ENCODE data around the gene ANKRD18A.

Gene ANKRD18A

DNA sequence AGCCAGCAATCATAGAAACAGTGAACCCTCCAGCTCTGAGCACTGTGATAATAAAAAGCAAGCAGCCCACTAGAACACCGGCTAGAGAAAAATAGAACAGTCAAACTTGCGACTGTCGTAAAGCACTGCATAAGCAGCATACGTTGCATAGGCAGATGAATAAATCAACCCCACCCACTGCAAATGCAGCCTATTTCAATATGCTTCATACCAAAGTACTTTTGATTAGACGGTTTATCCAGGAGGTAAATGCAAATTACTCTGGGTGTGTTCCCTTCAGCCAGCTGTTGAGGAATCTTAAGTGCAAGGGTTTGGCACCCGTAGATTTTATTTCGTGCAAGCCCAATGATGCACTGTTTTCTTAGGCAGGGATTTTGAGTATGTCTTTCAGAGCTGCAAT lies 32.1 kb upstream of the ANKRD18A start (continued):
- TF ChIP-seq, protein P1, sequence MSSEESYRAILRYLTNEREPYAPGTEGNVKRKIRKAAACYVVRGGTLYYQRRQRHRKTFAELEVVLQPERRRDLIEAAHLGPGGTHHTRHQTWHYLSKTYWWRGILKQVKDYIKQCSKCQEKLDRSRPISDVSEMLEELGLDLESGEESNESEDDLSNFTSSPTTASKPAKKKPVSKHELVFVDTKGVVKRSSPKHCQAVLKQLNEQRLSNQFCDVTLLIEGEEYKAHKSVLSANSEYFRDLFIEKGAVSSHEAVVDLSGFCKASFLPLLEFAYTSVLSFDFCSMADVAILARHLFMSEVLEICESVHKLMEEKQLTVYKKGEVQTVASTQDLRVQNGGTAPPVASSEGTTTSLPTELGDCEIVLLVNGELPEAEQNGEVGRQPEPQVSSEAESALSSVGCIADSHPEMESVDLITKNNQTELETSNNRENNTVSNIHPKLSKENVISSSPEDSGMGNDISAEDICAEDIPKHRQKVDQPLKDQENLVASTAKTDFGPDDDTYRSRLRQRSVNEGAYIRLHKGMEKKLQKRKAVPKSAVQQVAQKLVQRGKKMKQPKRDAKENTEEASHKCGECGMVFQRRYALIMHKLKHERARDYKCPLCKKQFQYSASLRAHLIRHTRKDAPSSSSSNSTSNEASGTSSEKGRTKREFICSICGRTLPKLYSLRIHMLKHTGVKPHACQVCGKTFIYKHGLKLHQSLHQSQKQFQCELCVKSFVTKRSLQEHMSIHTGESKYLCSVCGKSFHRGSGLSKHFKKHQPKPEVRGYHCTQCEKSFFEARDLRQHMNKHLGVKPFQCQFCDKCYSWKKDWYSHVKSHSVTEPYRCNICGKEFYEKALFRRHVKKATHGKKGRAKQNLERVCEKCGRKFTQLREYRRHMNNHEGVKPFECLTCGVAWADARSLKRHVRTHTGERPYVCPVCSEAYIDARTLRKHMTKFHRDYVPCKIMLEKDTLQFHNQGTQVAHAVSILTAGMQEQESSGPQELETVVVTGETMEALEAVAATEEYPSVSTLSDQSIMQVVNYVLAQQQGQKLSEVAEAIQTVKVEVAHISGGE (tag by site-specific recombination; conservative IDR thresholded peaks at IDR 0.05; ENCODE audit: low read depth), result no peak
- TF ChIP-seq ZNF2 (tag by site-specific recombination; IDR thresholded peaks at IDR 0.05) (no peak), MYNN (tag by site-specific recombination; IDR thresholded peaks at IDR 0.05; ENCODE audit: borderline replicate concordance) (no peak)

DNA sequence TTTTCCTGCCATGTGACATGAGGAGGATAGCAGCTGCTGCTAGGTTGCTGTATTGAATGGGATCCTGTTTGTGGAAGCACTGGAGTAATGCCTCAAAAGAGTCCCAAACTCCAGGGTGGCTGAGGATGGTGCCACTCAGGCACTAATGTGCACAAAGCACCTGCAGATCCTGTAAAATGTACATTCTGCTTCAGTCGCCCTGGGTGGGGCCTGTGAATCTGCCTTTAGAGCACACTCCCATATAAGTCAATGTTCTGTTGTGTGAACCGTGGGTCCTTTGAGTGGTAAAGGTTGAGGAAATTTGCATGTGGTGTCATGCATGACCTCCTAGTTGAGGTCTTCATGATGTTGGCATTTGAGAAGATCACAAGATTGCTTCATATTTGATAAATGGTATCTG lies 31.6 kb upstream of the ANKRD18A start:
- H3K9me3 ChIP-seq (ENCODE audit: control insufficient read depth, insufficient read depth, low read depth, low read length), result no peaks in the 10 kb centered on the region
- H3K4me1 ChIP-seq (ENCODE audit: control insufficient read depth, insufficient read depth, low read length), result no peaks in the 10 kb centered on the region
- no peak for TF ChIP-seq ZNF747 (tag by site-specific recombination; IDR thresholded peaks at IDR 0.05)
- no peak for TF ChIP-seq ZSCAN23 (tag by site-specific recombination; IDR thresholded peaks at IDR 0.05)
- TF ChIP-seq ZNF701 (tag by site-specific recombination; IDR thresholded peaks at IDR 0.05), result no peak
- TF ChIP-seq ZNF654 (tag by site-specific recombination; IDR thresholded peaks at IDR 0.05; ENCODE audit: low read depth), result no peak
- TF ChIP-seq ZNF623 (tag by site-specific recombination; IDR thresholded peaks at IDR 0.05), result no peak
- TF ChIP-seq BCL11B (tag by site-specific recombination; IDR thresholded peaks at IDR 0.05; ENCODE audit: low read depth), result no peak
- no peak for TF ChIP-seq ZNF157 (tag by site-specific recombination; IDR thresholded peaks at IDR 0.05)
- TF ChIP-seq, protein P2, sequence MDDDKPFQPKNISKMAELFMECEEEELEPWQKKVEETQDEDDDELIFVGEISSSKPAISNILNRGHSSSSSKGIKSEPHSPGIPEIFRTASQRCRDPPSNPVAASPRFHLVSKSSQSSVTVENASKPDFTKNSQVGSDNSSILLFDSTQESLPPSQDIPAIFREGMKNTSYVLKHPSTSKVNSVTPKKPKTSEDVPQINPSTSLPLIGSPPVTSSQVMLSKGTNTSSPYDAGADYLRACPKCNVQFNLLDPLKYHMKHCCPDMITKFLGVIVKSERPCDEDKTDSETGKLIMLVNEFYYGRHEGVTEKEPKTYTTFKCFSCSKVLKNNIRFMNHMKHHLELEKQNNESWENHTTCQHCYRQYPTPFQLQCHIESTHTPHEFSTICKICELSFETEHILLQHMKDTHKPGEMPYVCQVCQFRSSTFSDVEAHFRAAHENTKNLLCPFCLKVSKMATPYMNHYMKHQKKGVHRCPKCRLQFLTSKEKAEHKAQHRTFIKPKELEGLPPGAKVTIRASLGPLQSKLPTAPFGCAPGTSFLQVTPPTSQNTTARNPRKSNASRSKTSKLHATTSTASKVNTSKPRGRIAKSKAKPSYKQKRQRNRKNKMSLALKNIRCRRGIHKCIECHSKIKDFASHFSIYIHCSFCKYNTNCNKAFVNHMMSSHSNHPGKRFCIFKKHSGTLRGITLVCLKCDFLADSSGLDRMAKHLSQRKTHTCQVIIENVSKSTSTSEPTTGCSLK (tag by site-specific recombination; IDR thresholded peaks at IDR 0.05), result no peak
- TF ChIP-seq OSR2 (tag by site-specific recombination; IDR thresholded peaks at IDR 0.05), result no peak
- TF ChIP-seq ZNF624 (tag by site-specific recombination; IDR thresholded peaks at IDR 0.05), result no peak
- no peak for TF ChIP-seq OVOL3 (tag by site-specific recombination; IDR thresholded peaks at IDR 0.05)
- TF ChIP-seq, protein P3, sequence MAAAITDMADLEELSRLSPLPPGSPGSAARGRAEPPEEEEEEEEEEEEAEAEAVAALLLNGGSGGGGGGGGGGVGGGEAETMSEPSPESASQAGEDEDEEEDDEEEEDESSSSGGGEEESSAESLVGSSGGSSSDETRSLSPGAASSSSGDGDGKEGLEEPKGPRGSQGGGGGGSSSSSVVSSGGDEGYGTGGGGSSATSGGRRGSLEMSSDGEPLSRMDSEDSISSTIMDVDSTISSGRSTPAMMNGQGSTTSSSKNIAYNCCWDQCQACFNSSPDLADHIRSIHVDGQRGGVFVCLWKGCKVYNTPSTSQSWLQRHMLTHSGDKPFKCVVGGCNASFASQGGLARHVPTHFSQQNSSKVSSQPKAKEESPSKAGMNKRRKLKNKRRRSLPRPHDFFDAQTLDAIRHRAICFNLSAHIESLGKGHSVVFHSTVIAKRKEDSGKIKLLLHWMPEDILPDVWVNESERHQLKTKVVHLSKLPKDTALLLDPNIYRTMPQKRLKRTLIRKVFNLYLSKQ (tag by site-specific recombination; IDR thresholded peaks at IDR 0.05; ENCODE audit: borderline replicate concordance), result no peak
- TF ChIP-seq, protein P4, sequence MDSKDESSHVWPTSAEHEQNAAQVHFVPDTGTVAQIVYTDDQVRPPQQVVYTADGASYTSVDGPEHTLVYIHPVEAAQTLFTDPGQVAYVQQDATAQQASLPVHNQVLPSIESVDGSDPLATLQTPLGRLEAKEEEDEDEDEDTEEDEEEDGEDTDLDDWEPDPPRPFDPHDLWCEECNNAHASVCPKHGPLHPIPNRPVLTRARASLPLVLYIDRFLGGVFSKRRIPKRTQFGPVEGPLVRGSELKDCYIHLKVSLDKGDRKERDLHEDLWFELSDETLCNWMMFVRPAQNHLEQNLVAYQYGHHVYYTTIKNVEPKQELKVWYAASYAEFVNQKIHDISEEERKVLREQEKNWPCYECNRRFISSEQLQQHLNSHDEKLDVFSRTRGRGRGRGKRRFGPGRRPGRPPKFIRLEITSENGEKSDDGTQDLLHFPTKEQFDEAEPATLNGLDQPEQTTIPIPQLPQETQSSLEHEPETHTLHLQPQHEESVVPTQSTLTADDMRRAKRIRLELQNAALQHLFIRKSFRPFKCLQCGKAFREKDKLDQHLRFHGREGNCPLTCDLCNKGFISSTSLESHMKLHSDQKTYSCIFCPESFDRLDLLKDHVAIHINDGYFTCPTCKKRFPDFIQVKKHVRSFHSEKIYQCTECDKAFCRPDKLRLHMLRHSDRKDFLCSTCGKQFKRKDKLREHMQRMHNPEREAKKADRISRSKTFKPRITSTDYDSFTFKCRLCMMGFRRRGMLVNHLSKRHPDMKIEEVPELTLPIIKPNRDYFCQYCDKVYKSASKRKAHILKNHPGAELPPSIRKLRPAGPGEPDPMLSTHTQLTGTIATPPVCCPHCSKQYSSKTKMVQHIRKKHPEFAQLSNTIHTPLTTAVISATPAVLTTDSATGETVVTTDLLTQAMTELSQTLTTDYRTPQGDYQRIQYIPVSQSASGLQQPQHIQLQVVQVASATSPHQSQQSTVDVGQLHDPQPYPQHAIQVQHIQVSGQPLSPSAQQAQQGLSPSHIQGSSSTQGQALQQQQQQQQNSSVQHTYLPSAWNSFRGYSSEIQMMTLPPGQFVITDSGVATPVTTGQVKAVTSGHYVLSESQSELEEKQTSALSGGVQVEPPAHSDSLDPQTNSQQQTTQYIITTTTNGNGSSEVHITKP (tag by site-specific recombination; IDR thresholded peaks at IDR 0.05), result no peak
- TF ChIP-seq, protein P5, sequence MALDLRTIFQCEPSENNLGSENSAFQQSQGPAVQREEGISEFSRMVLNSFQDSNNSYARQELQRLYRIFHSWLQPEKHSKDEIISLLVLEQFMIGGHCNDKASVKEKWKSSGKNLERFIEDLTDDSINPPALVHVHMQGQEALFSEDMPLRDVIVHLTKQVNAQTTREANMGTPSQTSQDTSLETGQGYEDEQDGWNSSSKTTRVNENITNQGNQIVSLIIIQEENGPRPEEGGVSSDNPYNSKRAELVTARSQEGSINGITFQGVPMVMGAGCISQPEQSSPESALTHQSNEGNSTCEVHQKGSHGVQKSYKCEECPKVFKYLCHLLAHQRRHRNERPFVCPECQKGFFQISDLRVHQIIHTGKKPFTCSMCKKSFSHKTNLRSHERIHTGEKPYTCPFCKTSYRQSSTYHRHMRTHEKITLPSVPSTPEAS (tag by site-specific recombination; IDR thresholded peaks at IDR 0.05), result no peak
- TF ChIP-seq, protein P6, sequence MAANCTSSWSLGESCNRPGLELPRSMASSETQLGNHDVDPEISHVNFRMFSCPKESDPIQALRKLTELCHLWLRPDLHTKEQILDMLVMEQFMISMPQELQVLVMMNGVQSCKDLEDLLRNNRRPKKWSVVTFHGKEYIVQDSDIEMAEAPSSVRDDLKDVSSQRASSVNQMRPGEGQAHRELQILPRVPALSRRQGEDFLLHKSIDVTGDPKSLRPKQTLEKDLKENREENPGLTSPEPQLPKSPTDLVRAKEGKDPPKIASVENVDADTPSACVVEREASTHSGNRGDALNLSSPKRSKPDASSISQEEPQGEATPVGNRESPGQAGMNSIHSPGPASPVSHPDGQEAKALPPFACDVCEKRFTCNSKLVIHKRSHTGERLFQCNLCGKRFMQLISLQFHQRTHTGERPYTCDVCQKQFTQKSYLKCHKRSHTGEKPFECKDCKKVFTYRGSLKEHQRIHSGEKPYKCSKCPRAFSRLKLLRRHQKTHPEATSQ (tag by site-specific recombination; IDR thresholded peaks at IDR 0.05), result no peak
- H3K36me3 ChIP-seq (ENCODE audit: control insufficient read depth in 2 of 2, insufficient read depth in 1 of 2, low read length in 2 of 2), result no peaks in the 10 kb centered on the region
- no peak overlapping the region for H3K4me3 ChIP-seq (ENCODE audit: low read depth, low read length)
- POLR2A ChIA-PET, result no interaction called here
- CTCF ChIA-PET, result interaction anchor here (2.7 kb wide), 1 partner anchor 10 kb away, joined by 15 read pairs; no protein-coding TSS in a partner anchor
- H3K27ac ChIP-seq (ENCODE audit: extremely low read depth, low read depth, low read length), result no peak overlapping the region

Measured in HEK293 (cell line).